H1 (cell line): ENCODE results near the gene CCT5. TPM values are rescaled to one million over a fixed set of nuclear protein-coding genes. Genes with fewer than 3 reads are reported as not detected.

Experiments used
- BACH1 ChIP-seq: IDR thresholded peaks from 2 replicates; pipeline ENCODE4 v1.6.1; 2012; ENCODE audit warnings: low read length, improper control_type of control experiment
- CHD7 ChIP-seq: fragments of 300-600 bp; sonication (generic); IDR thresholded peaks from 2 replicates; pipeline ENCODE4 v1.7.1; 2012; ENCODE audit warnings: low read length, moderate library complexity, mild to moderate bottlenecking, inconsistent platforms; ENCODE audit not compliant: insufficient replicate concordance
- HDAC6 ChIP-seq: IDR thresholded peaks from one replicate; pipeline ENCODE4 v1.7.1; 2012; ENCODE audit warnings: low read depth, mild to moderate bottlenecking, inconsistent platforms, low read length, moderate library complexity
- KDM5A ChIP-seq: fragments of 200-600 bp; IDR thresholded peaks from 2 replicates; pipeline ENCODE4 v1.7.1; 2012; ENCODE audit warnings: mild to moderate bottlenecking, low read length, inconsistent platforms, mixed read lengths
- NANOG ChIP-seq: IDR thresholded peaks from 2 replicates; pipeline ENCODE4 v1.6.1; 2011; ENCODE audit warnings: low read length, low read depth, mild to moderate bottlenecking, inconsistent platforms; ENCODE audit not compliant: insufficient read depth, poor library complexity, severe bottlenecking
- PHF8 ChIP-seq: fragments of 200-600 bp; sonication (generic); conservative IDR thresholded peaks from 2 replicates; pipeline ENCODE4 v1.7.1; 2012; ENCODE audit warnings: low read depth, mild to moderate bottlenecking, inconsistent platforms, low read length, moderate library complexity
- POLR2AphosphoS5 ChIP-seq: IDR thresholded peaks from 2 replicates; pipeline ENCODE4 v1.6.1; 2011; ENCODE audit warnings: low read depth, low read length
- RBBP5 ChIP-seq: IDR thresholded peaks from 2 replicates; pipeline ENCODE4 v1.7.1; 2012; ENCODE audit warnings: low read depth, mild to moderate bottlenecking, inconsistent platforms, low read length, moderate library complexity, borderline replicate concordance
- SP2 ChIP-seq: IDR thresholded peaks from 2 replicates; pipeline ENCODE4 v1.6.1; 2012; ENCODE audit warnings: mild to moderate bottlenecking, low read length, inconsistent platforms
- TAF7 ChIP-seq: optimal IDR thresholded peaks from 2 replicates; pipeline ENCODE3; 2011; ENCODE audit warnings: low read depth, mild to moderate bottlenecking, inconsistent platforms, low read length, moderate library complexity, borderline replicate concordance
- polyA plus RNA-seq, 7 experiments: library from polyadenylated mRNA; depleted of rRNA in 3 of 7; stranded (reverse) in 5 of 7; unstranded in 2 of 7; fragments of >200 nt in 5 of 7; fragments of 200-250 nt in 2 of 7; gene quantifications; 1 replicate in 5 of 7; 2 replicates in 1 of 7; 4 replicates in 1 of 7; pipeline versions ENCODE4 v1.2.1 to v1.2.3, GENCODE V29; 2011 to 2013; ENCODE audit warnings: missing spikeins in 2 of 7, mixed read lengths in 2 of 7
- total RNA-seq: library from RNA; stranded (reverse); fragmentation: NEBNext Ultra II Directional; extraction: Animal tissue kit (Norgen Biotek cat#: 25700); gene quantifications from 2 replicates; pipeline ENCODE4 v1.2.1, GENCODE V29; 2021

CCT5 gene
- total and polyA plus RNA-seq, 2 of the 8 experiments (the other 6 are each of a cell fraction or from before 2014, with no cell fraction given): 425 to 549 TPM

DNA sequence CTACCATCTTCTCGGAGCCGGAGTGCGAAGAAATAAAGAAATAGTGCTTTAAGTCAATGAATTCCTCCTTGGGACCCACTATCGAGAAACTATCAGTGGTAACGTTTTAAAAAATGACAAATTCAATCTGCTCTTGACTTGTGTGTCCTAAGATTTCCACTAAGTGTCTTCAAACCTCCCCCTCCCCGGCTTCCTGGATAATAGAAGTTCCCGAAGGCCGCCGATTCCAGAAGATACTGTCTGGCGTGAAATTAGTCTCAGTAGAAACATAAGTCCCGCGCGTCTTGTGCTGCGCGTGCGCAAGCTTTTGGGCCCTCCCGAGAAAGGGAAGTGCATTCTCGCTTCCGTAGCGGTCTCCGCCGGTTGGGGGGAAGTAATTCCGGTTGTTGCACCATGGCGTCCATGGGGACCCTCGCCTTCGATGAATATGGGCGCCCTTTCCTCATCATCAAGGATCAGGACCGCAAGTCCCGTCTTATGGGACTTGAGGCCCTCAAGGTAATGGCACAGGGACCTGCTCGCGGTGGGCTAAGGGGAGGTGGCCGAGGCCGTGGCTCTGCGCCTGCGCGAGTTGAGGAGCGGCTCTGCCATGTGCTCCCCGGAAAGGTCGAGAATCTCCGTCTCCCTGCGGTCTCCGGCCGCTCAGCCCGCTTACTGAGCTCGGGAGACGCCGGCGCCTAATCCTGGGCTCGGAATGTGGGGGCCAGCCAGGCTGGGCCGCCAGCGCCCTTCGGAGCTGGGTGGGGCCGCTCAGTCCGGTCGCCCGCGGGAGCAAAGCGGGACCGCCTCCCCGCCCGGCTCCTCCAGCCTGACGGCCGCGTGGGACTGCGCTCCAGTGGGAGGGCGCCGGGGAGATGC is at the start of gene CCT5 (continued):
- TF ChIP-seq CHD7 (no peak), HDAC6 (no peak), KDM5A (no peak), NANOG (no peak), TAF7 (peak; percentile 88), POLR2AphosphoS5 (peak; percentile 98), SP2 (no peak), BACH1 (no peak), PHF8 (peak; percentile 94), RBBP5 (no peak)
